GM19193 (cell line): Measurements from ENCODE around the gene MUC4.

Experiments
- POLR2A ChIP-seq: IDR thresholded peaks from 4 replicates; pipeline ENCODE4 v1.6.1; 2011; ENCODE audit not compliant: insufficient read depth, insufficient read length; ENCODE audit errors: extremely low read depth

Gene MUC4, protein sequence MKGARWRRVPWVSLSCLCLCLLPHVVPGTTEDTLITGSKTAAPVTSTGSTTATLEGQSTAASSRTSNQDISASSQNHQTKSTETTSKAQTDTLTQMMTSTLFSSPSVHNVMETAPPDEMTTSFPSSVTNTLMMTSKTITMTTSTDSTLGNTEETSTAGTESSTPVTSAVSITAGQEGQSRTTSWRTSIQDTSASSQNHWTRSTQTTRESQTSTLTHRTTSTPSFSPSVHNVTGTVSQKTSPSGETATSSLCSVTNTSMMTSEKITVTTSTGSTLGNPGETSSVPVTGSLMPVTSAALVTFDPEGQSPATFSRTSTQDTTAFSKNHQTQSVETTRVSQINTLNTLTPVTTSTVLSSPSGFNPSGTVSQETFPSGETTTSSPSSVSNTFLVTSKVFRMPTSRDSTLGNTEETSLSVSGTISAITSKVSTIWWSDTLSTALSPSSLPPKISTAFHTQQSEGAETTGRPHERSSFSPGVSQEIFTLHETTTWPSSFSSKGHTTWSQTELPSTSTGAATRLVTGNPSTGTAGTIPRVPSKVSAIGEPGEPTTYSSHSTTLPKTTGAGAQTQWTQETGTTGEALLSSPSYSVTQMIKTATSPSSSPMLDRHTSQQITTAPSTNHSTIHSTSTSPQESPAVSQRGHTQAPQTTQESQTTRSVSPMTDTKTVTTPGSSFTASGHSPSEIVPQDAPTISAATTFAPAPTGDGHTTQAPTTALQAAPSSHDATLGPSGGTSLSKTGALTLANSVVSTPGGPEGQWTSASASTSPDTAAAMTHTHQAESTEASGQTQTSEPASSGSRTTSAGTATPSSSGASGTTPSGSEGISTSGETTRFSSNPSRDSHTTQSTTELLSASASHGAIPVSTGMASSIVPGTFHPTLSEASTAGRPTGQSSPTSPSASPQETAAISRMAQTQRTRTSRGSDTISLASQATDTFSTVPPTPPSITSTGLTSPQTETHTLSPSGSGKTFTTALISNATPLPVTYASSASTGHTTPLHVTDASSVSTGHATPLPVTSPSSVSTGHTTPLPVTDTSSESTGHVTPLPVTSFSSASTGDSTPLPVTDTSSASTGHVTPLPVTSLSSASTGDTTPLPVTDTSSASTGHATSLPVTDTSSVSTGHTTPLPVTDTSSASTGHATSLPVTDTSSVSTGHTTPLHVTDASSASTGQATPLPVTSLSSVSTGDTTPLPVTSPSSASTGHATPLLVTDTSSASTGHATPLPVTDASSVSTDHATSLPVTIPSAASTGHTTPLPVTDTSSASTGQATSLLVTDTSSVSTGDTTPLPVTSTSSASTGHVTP (N-terminal part only)

DNA sequence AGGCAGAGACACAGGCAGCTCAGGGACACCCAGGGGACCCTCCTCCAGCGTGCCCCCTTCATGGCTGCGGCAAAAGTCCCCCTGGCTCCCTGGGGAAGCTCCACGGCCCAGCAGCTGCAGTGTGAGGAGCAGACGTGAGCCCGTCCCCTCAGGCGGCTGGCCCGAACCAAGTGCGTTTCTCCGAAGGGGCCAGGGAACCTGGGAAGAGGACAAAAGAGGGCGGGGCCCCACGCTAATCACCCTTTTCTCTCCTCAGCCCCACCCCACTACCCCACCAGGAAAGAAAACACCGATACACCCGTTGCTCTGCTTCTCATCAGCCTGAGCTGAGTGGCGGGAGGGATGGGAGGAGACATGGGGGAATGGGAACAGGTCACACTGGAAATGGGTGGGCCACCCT lies at the start of gene MUC4:
TSS of gene MUC4 (minus strand) at position 174 of the 400 bp plus-strand sequence. CDS start at position 62, 112 bp downstream.
- no peak for TF ChIP-seq POLR2A

DNA sequence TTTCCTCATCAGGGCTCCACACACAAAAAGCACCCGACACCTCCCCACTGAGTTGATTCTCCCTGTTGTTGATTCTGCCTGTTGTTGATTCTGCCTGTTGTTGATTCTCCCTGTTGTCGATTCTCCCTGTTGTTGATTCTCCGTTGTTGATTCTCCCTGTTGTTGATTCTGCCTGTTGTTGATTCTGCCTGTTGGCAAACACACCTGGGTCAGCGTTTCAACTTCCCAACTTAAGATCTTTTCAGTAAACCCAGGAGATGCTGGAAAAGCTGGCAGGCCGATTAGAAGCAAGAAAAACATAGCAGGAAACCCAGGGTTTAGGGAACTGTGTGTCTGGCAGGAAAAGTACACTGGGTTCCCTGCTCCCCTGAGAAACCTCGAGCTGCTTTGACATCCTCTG lies 48.7 kb upstream of the MUC4 start:
- TF ChIP-seq POLR2A = no peak

DNA sequence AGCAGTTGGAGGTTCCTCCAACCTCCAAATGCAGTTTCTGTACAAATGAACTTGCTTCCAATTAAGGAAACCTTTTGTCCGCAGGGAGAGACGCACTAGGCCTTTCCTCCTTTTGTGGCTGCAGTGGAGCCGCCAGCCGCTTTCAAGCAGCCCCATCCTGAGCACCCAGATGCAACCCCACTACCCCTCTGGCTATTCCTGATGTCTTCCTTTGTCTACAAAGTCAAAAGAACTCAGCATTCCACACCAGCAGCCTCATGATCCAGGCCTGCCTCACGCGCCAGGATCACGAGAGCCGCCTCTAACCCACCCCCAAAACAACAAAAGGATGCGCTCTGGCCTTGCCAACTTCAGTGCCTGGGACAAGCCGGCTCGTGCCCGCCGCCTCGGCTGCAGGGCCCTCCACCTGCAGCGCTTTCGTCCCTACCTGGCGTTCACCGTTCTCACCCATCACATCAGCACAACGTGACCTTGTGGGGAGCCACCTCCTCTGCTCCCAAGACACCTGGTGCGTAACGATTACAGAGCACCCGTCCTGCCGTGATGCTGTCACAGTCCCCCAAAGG lies 48.2 kb upstream of the MUC4 start:
- no peak for TF ChIP-seq POLR2A

DNA sequence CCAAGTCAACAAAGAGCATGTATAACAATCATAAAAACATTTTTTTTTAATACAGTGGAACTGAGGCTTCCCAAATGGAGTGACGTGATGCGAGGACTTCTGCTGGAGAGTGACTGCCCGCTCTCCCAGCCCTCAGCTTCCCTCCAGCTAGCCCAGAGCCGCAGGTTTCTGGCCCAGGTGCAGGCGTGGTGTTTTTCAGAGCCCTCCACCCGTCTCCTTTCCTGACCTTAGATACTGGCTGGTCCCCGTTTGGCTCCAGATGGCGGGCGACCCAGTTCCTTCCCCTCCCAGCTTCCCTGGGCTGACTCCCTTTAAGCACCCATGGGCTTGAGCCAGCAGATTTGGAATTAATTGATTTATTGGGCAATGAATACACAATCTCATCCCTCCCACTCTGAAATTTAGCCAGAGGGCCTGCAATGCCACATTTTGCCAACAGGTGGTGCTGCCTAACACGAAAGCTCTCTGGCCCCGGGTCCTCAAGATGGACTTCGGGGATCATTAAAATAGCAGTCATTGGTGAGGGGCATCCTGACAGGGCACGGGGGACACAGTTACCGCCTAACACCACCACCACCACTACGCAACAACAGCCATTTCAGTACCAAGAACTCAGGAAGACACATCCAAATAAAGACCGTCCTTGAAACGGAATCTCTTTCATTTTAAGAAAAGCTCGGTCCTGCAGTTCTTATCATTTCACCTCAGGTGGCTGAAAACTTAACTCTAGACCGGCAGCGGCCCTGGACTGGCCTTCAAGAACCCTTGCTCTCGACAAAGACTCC lies 47.5 kb upstream of the MUC4 start:
- TF ChIP-seq POLR2A = no peak

DNA sequence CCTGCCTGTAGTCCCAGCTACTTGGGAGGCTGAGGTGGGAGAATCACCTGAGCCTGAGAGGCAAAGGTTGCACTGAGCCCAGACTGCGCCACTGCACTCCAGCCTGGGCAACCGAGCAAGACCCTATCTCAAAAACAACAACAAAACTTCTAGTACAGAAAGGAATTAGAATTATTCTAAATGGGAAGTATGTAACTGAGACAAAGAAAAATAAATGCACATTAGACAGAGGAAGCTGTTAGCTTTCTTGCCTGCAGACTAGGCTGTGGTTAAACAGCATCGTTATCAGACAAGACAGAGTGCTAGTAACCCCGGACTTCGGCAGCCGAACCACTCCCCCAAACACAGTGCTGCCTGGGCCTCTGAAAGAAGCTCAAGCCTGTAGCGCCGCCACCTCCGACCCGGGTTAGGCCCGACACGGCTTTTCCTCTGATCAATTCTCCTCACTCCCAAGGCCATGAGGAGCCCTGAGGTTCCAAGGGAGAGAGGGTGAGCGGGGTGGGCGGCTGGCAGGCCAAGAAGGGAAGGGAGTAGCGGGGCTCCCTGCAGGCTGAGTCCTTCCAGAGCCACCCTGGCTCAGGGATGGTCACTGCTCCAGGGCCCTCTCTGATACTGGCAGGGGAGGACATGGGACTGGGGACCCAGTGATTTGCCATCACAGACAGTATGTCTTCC lies 44.8 kb upstream of the MUC4 start:
- no peak for TF ChIP-seq POLR2A

DNA sequence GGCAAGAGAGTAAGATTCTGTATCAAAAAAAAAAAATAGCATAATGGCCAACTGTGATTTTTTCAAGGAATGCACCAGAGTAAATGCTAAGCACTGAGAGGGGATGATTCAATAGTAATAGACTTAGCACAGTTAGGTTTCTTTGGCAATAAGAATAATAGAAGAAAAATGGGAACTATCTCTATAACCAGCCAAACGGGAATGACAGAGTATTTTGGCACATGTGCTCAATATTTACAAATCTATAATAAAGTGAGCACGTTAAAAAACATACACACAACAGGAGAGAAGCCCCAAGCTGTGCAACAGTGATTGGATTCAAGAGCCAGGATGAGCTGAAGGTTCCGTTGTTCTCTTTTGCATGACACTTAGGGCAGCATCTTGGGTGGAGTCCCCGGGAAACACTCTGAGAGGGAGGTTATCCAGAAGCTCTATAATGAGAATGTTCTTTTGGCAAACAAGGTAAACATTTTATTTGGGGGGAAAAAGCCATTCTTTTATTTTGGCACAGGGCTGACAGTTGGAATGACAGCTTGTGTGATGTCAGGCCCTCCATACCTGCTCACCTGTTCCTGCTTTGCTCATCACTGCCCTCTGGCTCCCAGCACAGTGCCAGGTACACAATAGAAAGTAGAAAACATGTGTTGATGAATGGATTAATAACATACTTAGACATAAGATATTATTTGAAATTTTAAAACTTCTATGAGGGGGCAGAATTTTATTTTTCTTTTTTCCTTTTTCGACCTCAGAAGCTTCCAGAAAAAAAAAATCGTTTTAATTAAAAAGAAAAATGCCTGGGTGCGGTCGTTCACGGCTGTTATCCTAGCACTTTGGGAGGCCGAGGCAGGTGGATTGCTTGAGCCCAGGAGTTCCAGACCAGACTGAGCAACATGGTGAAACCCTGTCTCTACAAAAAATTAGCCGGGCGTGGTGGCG lies 44.0 kb upstream of the MUC4 start:
- no peak for TF ChIP-seq POLR2A

DNA sequence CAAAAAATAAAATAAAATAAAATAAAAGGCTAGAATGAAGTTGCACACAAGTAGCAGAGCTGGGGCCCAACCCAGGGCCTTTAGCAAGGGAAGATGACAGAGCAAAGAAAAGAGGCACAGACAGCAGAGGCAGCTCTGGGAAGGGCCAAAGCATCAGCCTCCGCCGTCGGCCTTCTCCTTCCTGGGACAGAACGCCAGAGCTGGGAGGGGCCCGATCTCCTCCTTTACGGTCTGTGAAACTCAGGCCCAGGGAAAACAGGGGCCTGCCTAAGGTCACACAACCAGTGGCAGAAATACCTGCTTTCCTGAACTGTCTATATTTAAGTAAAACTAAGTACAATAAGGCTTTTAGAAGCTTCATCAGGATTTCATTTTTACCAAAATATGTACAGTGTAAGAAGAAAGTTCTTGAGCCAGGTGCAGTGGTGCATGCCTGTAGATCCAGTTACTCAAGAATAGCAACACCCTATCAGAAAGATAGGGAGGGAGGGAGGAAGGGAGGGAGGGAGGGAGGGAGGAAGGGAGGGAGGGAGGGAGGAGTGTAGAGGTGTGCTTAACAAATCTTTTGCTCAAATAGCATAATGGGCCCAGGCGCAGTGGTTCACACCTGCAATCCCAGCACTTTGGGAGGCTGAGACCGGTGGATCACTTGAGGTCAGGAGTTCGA lies 43.0 kb upstream of the MUC4 start:
- TF ChIP-seq POLR2A = no peak

DNA sequence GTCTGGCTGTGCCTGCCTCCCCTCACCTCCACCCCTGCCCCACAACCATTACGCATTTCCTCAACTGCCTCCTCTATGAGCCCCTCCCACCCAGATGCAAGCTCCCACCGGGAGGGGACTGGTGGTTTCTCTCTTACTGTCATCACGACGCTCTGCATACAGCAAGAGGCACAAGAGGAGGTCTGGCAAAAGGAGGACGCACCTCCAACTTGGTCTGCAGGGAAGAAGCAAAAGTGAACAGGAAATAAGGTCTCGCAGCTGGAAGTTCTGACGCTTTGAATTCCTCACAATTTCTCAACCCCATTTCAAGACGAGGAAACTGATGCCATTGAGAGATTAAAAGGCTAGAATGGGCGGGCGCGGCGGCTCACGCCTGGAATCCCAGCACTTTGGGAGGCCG lies 42.3 kb upstream of the MUC4 start:
- TF ChIP-seq POLR2A = no peak

DNA sequence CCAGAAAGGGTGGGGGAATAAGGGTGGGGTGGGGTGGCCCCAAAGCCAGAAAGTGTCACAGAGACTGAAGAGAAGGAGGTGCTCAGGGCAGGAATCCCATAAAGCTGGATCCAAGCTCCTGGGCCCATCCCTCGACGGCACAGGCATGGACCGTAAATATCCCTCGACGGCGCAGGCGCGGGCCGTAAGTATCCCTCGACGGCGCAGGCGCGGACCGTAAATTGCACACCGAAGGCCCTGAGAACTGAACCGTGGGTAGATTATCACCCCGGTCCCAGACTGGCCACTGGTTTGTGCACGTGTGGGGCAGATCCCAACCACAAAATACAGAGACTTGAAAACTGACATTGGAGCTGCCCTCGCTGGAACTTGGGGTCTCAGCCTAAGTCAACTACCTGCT lies 41.3 kb upstream of the MUC4 start:
- no peak for TF ChIP-seq POLR2A

DNA sequence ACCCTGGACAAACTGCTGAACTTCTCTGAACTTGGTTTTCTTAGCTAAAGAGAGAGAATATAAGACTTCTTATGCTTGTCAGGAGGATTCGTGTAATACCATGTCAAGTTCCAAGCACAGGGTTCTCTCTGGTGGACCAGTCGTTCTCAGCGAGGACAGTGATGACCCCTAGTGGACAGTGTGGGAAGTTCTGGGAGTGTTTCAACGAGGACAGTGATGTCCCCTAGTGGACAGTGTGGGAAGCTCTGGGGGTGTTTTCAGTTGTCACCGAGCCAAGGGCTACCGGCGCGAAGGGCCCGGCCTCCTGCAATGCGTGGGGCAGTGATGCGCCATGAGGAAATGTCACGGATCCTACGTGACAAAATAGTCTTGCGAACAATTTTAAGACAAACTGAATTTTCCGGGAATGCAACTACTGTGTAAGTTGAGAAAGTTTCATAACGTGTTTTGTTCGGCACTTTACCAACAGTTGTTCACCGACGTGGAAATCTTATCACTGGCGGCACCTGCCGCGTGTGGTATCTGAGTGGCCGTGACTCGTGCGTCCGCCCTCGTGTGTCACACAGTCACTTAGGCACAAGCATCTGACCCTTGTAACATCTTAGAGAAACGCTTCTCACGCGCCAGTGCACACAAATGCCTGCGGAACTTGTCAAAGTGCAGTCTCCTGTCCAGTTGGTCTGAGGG lies 39.3 kb upstream of the MUC4 start:
- no peak for TF ChIP-seq POLR2A
